HG02840 (cell line): ENCODE measurements around the gene TMEM135.
A peak's percentile ranks its signal among the peaks of the same experiment; 100 is the strongest.
"Not testable (repeated sequence)": the region's sequence is repeated elsewhere in the genome, so short reads cannot be mapped to it uniquely, and the experiment has no call there.

Source experiments
- ATAC-seq: cut with Tn5 transposase; IDR thresholded peaks from one replicate; pipeline ENCODE4 v1.9.1; 2021; ENCODE audit warnings: mild to moderate bottlenecking, moderate library complexity, moderate number of reproducible peaks; ENCODE audit not compliant: unreplicated experiment, low FRiP score

Gene TMEM135

GRCh38 chr11:87019613-87020271 lies 18.0 kb upstream of the TMEM135 start:
- ATAC-seq, result no peak

- ATAC-seq, result no peak
Observed at GRCh38 chr11:87020336-87020735, 17.4 kb upstream of the TMEM135 start.

GRCh38 chr11:87020764-87021365 lies 16.9 kb upstream of the TMEM135 start:
- ATAC-seq, result no peak

- no peak for ATAC-seq
Observed at GRCh38 chr11:87022254-87022653, 15.5 kb upstream of the TMEM135 start.

GRCh38 chr11:87022738-87023137 lies 15.0 kb upstream of the TMEM135 start:
- no peak for ATAC-seq

- ATAC-seq, result not testable (repeated sequence)
Observed at GRCh38 chr11:87026415-87026814, 11.3 kb upstream of the TMEM135 start.

- no peak for ATAC-seq
Observed at GRCh38 chr11:87030458-87031054, 7.2 kb upstream of the TMEM135 start.

GRCh38 chr11:87031433-87032170 lies 6.1 kb upstream of the TMEM135 start:
- no peak for ATAC-seq

- ATAC-seq, result no peak
Observed at GRCh38 chr11:87033561-87033960, 4.2 kb upstream of the TMEM135 start.

- ATAC-seq, result no peak
Observed at GRCh38 chr11:87035976-87036583, 1.7 kb upstream of the TMEM135 start.

- peak; percentile 7 for ATAC-seq
Observed at GRCh38 chr11:87036756-87037449, 831 bp upstream of the TMEM135 start.

GRCh38 chr11:87038235-87038977 lies 672 bp downstream of the TMEM135 start:
- ATAC-seq, result no peak

GRCh38 chr11:87039371-87039770 lies 1.6 kb downstream of the TMEM135 start:
- no peak for ATAC-seq

- no peak for ATAC-seq
Observed at GRCh38 chr11:87043894-87044293, 6.2 kb downstream of the TMEM135 start.

GRCh38 chr11:87046824-87047223 lies 9.1 kb downstream of the TMEM135 start:
- ATAC-seq, result no peak

GRCh38 chr11:87056091-87056490 lies 18.4 kb downstream of the TMEM135 start:
- ATAC-seq, result no peak

GRCh38 chr11:87057749-87058148 lies 20.0 kb downstream of the TMEM135 start:
- no peak for ATAC-seq

- ATAC-seq, result no peak
Observed at GRCh38 chr11:87059596-87060390, 22.1 kb downstream of the TMEM135 start.

- ATAC-seq, result no peak
Observed at GRCh38 chr11:87061766-87062165, 24.0 kb downstream of the TMEM135 start.
